Stomach smooth muscle (tissue), 2 donors: ENCODE results near the gene ADAM21.
"Not testable (repeated sequence)": the region's sequence is repeated elsewhere in the genome, so short reads cannot be mapped to it uniquely, and the experiment has no call there.

Experiments used
- H3K27ac ChIP-seq: one replicate; pipeline ENCODE4 v1.7.0; 2013; ENCODE audit warnings: mild to moderate bottlenecking, low read length, inconsistent platforms
- H3K27me3 ChIP-seq, 2 donors: one replicate each; pipeline ENCODE4 v1.7.0; 2013; ENCODE audit warnings: low read length in 2 of 2; ENCODE audit not compliant: insufficient read depth in 2 of 2, control insufficient read depth in 1 of 2
- H3K36me3 ChIP-seq, 2 donors: one replicate each; pipeline ENCODE4 v1.7.0; 2013; ENCODE audit warnings: low read length in 2 of 2; ENCODE audit not compliant: control insufficient read depth in 2 of 2, insufficient read depth in 2 of 2
- H3K4me1 ChIP-seq: one replicate; pipeline ENCODE4 v1.7.0; 2013; ENCODE audit warnings: low read length; ENCODE audit not compliant: control insufficient read depth, insufficient read depth
- H3K4me3 ChIP-seq, 2 donors: one replicate each; pipeline ENCODE4 v1.7.0; 2013; ENCODE audit warnings: low read length in 2 of 2
- H3K9ac ChIP-seq, 2 donors: one replicate each; pipeline ENCODE4 v1.7.0; 2013; ENCODE audit warnings: low read length in 2 of 2, mild to moderate bottlenecking in 1 of 2
- H3K9me3 ChIP-seq, 2 donors: one replicate each; pipeline ENCODE4 v1.7.0; 2013; ENCODE audit warnings: low read length in 2 of 2; ENCODE audit not compliant: control insufficient read depth in 2 of 2
- donor health status: healthy.
- donor health status: Pancreatic carcinoma.

ADAM21 gene

GRCh38 chr14:70436867-70437266 lies 15.1 kb upstream of the ADAM21 start:
- no peaks in the 10 kb centered on the region for H3K36me3 ChIP-seq
- no peak overlapping the region for H3K4me3 ChIP-seq
- no peak overlapping the region for H3K27ac ChIP-seq
- H3K4me1 ChIP-seq: no peaks in the 10 kb centered on the region
- H3K9me3 ChIP-seq: peaks cover 4 to 8% of the 10 kb centered on the region in 2 donors
- no peak overlapping the region for H3K9ac ChIP-seq
- peaks cover 0 to 2% of the 10 kb centered on the region in 2 donors for H3K27me3 ChIP-seq

GRCh38 chr14:70441641-70442040 lies 10.3 kb upstream of the ADAM21 start:
- Histone ChIP-seq H3K36me3 (no peaks in the 10 kb centered on the region), H3K4me1 (no peaks in the 10 kb centered on the region), H3K27me3 (peaks cover 0 to 2% of the 10 kb centered on the region in 2 donors), H3K27ac (no peak overlapping the region), H3K4me3 (no peak overlapping the region), H3K9ac (no peak overlapping the region), H3K9me3 (peaks cover 5 to 11% of the 10 kb centered on the region in 2 donors)

- H3K27me3 ChIP-seq: no peaks in the 10 kb centered on the region
These were observed 9.2 kb upstream of the ADAM21 start for GRCh38 chr14:70442750-70443149.

GRCh38 chr14:70448633-70449340 lies 3.2 kb upstream of the ADAM21 start:
- Histone ChIP-seq H3K9me3 (no peaks in the 10 kb centered on the region), H3K27ac (no peak overlapping the region), H3K4me3 (no peak overlapping the region), H3K9ac (no peak overlapping the region), H3K27me3 (no peaks in the 10 kb centered on the region), H3K4me1 (no peaks in the 10 kb centered on the region), H3K36me3 (no peaks in the 10 kb centered on the region)

More at GRCh38 chr14:70442750-70443149, 9.2 kb upstream of the ADAM21 start:
- no peak overlapping the region for H3K4me3 ChIP-seq
- peaks cover 2 to 5% of the 10 kb centered on the region in 2 donors for H3K9me3 ChIP-seq
- no peak overlapping the region for H3K9ac ChIP-seq
- no peaks in the 10 kb centered on the region for H3K4me1 ChIP-seq
- no peaks in the 10 kb centered on the region for H3K36me3 ChIP-seq
- H3K27ac ChIP-seq: no peak overlapping the region

- H3K27me3 ChIP-seq: no peaks in the 10 kb centered on the region
- H3K4me3 ChIP-seq: no peak overlapping the region
- H3K9me3 ChIP-seq: no peaks in the 10 kb centered on the region
- H3K9ac ChIP-seq: no peak overlapping the region
- no peak overlapping the region for H3K27ac ChIP-seq
- H3K36me3 ChIP-seq: no peaks in the 10 kb centered on the region
- H3K4me1 ChIP-seq: no peaks in the 10 kb centered on the region
These were observed 2.8 kb downstream of the ADAM21 start for GRCh38 chr14:70454731-70455130.

GRCh38 chr14:70468731-70469130 lies 16.8 kb downstream of the ADAM21 start:
- no peaks in the 10 kb centered on the region for H3K27me3 ChIP-seq
- no peaks in the 10 kb centered on the region for H3K9me3 ChIP-seq
- H3K36me3 ChIP-seq: no peaks in the 10 kb centered on the region
- H3K9ac ChIP-seq: no peak overlapping the region
- H3K27ac ChIP-seq: no peak overlapping the region
- H3K4me3 ChIP-seq: no peak overlapping the region
- H3K4me1 ChIP-seq: no peaks in the 10 kb centered on the region

- not testable (repeated sequence) for H3K9ac ChIP-seq, H3K27me3 ChIP-seq, H3K4me1 ChIP-seq, H3K4me3 ChIP-seq, H3K36me3 ChIP-seq, H3K9me3 ChIP-seq, H3K27ac ChIP-seq
These were observed 19.0 kb downstream of the ADAM21 start for GRCh38 chr14:70470863-70471563.

GRCh38 chr14:70472253-70473159 lies 20.5 kb downstream of the ADAM21 start:
- H3K4me1 ChIP-seq: no peaks in the 10 kb centered on the region
- no peaks in the 10 kb centered on the region for H3K9me3 ChIP-seq
- H3K36me3 ChIP-seq: no peaks in the 10 kb centered on the region
- H3K9ac ChIP-seq: no peak overlapping the region
- no peak overlapping the region for H3K4me3 ChIP-seq
- no peak overlapping the region for H3K27ac ChIP-seq
- no peaks in the 10 kb centered on the region for H3K27me3 ChIP-seq

GRCh38 chr14:70473825-70474224 lies 21.9 kb downstream of the ADAM21 start:
- Histone ChIP-seq H3K9me3 (no peaks in the 10 kb centered on the region), H3K4me3 (no peak overlapping the region), H3K27ac (no peak overlapping the region), H3K36me3 (no peaks in the 10 kb centered on the region), H3K4me1 (no peaks in the 10 kb centered on the region), H3K9ac (no peak overlapping the region), H3K27me3 (no peaks in the 10 kb centered on the region)

- H3K27me3 ChIP-seq, H3K9me3 ChIP-seq, H3K9ac ChIP-seq, H3K4me1 ChIP-seq, H3K4me3 ChIP-seq, H3K36me3 ChIP-seq, H3K27ac ChIP-seq: not testable (repeated sequence)
These were observed 23.5 kb downstream of the ADAM21 start for GRCh38 chr14:70475459-70475858.
